ENCODE data around the gene FCN1.

- TF ChIP-seq EZH2 (IDR thresholded peaks at IDR 0.05; ENCODE audit: low read length) (no peak), CTCF (optimal IDR thresholded peaks at IDR 0.05 in 1 of 3, IDR thresholded peaks at IDR 0.05 in 1 of 3, conservative IDR thresholded peaks at IDR 0.05 in 1 of 3; ENCODE audit: extremely low read depth in 1 of 3, insufficient read depth in 2 of 3, low read length in 3 of 3) (no peak)
These were observed 47.7 kb upstream of the FCN1 start for GRCh38 chr9:134965411-134965810.

Data from keratinocyte (primary cell).